Measurements from ENCODE around the gene WBP2NL. TPM values are rescaled to one million over a fixed set of nuclear protein-coding genes. Genes with fewer than 3 reads are reported as not detected.
A peak's percentile ranks its signal among the peaks of the same experiment; 100 is the strongest.

WBP2NL gene
- total RNA-seq, 2 donors from 2014 or later, result not detected

GRCh38 chr22:42073621-42074041 lies 75.0 kb downstream of the WBP2NL start:
- WGBS, 2 experiments (ENCODE audit: insufficient coverage in 1 of 2, insufficient read length in 1 of 2), result 87 to 92% methylated on average over 6 to 14 of the region's 14 CpGs
- Histone ChIP-seq H3K4me3 (ENCODE audit: low read length) (no peak overlapping the region), H3K9me3 (ENCODE audit: control insufficient read depth, low read length) (no peaks in the 10 kb centered on the region), H3K36me3 (ENCODE audit: control insufficient read depth, insufficient read depth, low read length) (no peaks in the 10 kb centered on the region), H3K9ac (ENCODE audit: extremely low read depth, low read length, poor library complexity, severe bottlenecking) (no peak overlapping the region), H3K27ac (ENCODE audit: low read depth, low read length) (no peak overlapping the region), H3K27me3 (ENCODE audit: control insufficient read depth, insufficient read depth, low read length, poor library complexity, severe bottlenecking) (no peaks in the 10 kb centered on the region), H3K4me1 (ENCODE audit: control insufficient read depth, insufficient read depth, low read length) (no peaks in the 10 kb centered on the region)
- peaks cover 3% of the 10 kb centered on the region for H3K36me3 Mint-ChIP-seq (ENCODE audit: low read depth)
- no peak for TF ChIP-seq CTCF (conservative IDR thresholded peaks at IDR 0.05)
- no peak for DNase-seq
- H3K4me3 Mint-ChIP-seq, result peak overlapping the region; percentile 48
- peaks cover 8% of the 10 kb centered on the region for H3K4me1 Mint-ChIP-seq
- H3K27me3 Mint-ChIP-seq (ENCODE audit: insufficient read depth), result peaks cover 9% of the 10 kb centered on the region
- no peak overlapping the region for H3K27ac Mint-ChIP-seq
- H3K9me3 Mint-ChIP-seq, result no peaks in the 10 kb centered on the region

- H3K4me3 Mint-ChIP-seq, result peak within 1 kb of the TSS; percentile 48
- DNase-seq, result peak; percentile 68
- Histone ChIP-seq H3K9me3 (ENCODE audit: control insufficient read depth, low read length) (no peaks in the 10 kb centered on the region), H3K4me1 (ENCODE audit: control insufficient read depth, insufficient read depth, low read length) (no peaks in the 10 kb centered on the region), H3K27ac (ENCODE audit: low read depth, low read length) (no peak within 1 kb of the TSS), H3K4me3 (ENCODE audit: low read length) (no peak within 1 kb of the TSS), H3K36me3 (ENCODE audit: control insufficient read depth, insufficient read depth, low read length) (no peaks in the 10 kb centered on the region), H3K27me3 (ENCODE audit: control insufficient read depth, insufficient read depth, low read length, poor library complexity, severe bottlenecking) (no peaks in the 10 kb centered on the region), H3K9ac (ENCODE audit: extremely low read depth, low read length, poor library complexity, severe bottlenecking) (peak within 1 kb of the TSS; percentile 25)
- peak within 1 kb of the TSS; percentile 52 for H3K27ac Mint-ChIP-seq
- peaks cover 3% of the 10 kb centered on the region for H3K36me3 Mint-ChIP-seq (ENCODE audit: low read depth)
- WGBS, 2 experiments (ENCODE audit: insufficient coverage in 1 of 2, insufficient read length in 1 of 2), result 30 to 35% methylated on average over 25 to 55 of the region's 55 CpGs
- TF ChIP-seq CTCF (conservative IDR thresholded peaks at IDR 0.05), result peak; percentile 73
- no peaks in the 10 kb centered on the region for H3K9me3 Mint-ChIP-seq
- H3K27me3 Mint-ChIP-seq (ENCODE audit: insufficient read depth), result peaks cover 9% of the 10 kb centered on the region
- peaks cover 12% of the 10 kb centered on the region for H3K4me1 Mint-ChIP-seq
Measured at GRCh38 chr22:42074132-42074811, 75.7 kb downstream of the WBP2NL start, which contains the start of gene PHETA2. Gene PHETA2, plus strand, starts transcription at chr22:42074248. Its CDS starts 3,046 bp downstream, at chr22:42077294.

- no peaks in the 10 kb centered on the region for H3K27me3 ChIP-seq (ENCODE audit: control insufficient read depth, insufficient read depth, low read length, poor library complexity, severe bottlenecking)
- H3K4me3 ChIP-seq (ENCODE audit: low read length), result no peak overlapping the region
- Mint-ChIP-seq H3K36me3 (ENCODE audit: low read depth) (peaks cover 3% of the 10 kb centered on the region), H3K4me3 (peak overlapping the region; percentile 48), H3K27me3 (ENCODE audit: insufficient read depth) (peaks cover 9% of the 10 kb centered on the region), H3K27ac (peak overlapping the region; percentile 52), H3K9me3 (no peaks in the 10 kb centered on the region), H3K4me1 (peaks cover 11% of the 10 kb centered on the region)
- no peak for TF ChIP-seq CTCF (conservative IDR thresholded peaks at IDR 0.05)
- no peaks in the 10 kb centered on the region for H3K4me1 ChIP-seq (ENCODE audit: control insufficient read depth, insufficient read depth, low read length)
- no peak overlapping the region for H3K27ac ChIP-seq (ENCODE audit: low read depth, low read length)
- H3K9me3 ChIP-seq (ENCODE audit: control insufficient read depth, low read length), result no peaks in the 10 kb centered on the region
- WGBS, 2 experiments (ENCODE audit: insufficient coverage in 1 of 2, insufficient read length in 1 of 2), result 92 to 100% methylated on average over 6 to 8 of the region's 9 CpGs
- H3K9ac ChIP-seq (ENCODE audit: extremely low read depth, low read length, poor library complexity, severe bottlenecking), result no peak overlapping the region
- no peak for DNase-seq
- H3K36me3 ChIP-seq (ENCODE audit: control insufficient read depth, insufficient read depth, low read length), result no peaks in the 10 kb centered on the region
Measured at GRCh38 chr22:42074846-42075676, 76.5 kb downstream of the WBP2NL start.

All from endodermal cell (in vitro differentiated cells).